GM18868 (cell line): Measurements from ENCODE around the gene HOXD4.

ENCODE experiments used
- ATAC-seq: cut with Tn5 transposase; IDR thresholded peaks from one replicate; pipeline ENCODE4 v1.9.1; 2021; ENCODE audit warnings: mild to moderate bottlenecking, moderate library complexity; ENCODE audit not compliant: unreplicated experiment

The HOXD4 gene

GRCh38 chr2:176126929-176127773 lies 24.2 kb upstream of the HOXD4 start:
- ATAC-seq: no peak

DNA sequence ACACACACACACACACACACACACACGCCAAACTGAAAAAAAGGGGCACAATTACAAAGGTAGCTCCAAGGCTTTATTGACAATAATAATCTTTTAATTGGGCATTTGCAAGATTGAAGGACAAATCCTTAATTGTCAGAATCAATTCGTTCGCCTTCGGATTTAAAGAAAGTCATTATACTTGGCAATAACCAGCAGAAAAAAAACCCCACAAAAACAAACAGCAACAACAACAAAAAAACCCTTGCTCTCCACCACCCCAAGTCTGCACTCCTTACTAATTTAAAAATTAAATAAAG lies 23.6 kb upstream of the HOXD4 start:
- no peak for ATAC-seq

DNA sequence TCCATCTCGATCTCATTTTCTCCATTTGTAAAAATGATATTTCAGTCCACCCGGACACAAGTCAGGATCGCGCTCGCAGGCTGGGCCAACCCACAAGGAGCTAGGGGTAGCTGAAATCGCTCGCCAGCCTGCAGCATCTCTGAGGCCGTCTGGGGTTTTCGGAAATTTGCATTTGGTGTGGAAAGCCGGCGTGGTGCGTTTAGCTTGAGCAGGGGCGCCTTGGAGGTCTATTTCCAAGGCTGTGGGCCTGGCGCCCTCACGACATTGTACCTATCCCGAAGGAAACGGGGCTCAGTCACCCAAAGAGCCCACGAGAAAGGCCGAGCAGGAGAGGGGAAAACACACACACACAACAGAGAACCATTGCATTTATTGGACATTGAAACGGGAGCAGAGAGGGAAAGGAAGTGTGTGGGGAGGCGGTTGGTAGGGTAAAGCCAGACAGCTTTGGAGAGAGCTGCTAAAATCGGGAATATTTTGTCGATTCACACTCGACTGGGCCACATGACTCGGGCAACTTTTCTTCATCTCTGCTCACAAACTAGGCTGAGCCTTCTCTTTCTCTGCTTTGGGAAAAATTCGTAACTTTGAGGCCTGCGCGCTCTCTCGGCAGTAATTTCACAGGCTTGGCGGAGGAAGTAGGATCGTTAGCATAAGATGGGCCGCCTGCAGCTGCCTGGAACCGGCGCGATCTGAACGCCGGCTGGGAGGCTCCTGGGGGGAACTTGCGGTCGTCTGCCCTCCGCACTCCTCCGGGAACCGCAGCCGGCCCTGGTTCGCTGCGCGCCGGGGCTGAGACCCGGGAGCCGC lies 23.0 kb upstream of the HOXD4 start:
- ATAC-seq: no peak

DNA sequence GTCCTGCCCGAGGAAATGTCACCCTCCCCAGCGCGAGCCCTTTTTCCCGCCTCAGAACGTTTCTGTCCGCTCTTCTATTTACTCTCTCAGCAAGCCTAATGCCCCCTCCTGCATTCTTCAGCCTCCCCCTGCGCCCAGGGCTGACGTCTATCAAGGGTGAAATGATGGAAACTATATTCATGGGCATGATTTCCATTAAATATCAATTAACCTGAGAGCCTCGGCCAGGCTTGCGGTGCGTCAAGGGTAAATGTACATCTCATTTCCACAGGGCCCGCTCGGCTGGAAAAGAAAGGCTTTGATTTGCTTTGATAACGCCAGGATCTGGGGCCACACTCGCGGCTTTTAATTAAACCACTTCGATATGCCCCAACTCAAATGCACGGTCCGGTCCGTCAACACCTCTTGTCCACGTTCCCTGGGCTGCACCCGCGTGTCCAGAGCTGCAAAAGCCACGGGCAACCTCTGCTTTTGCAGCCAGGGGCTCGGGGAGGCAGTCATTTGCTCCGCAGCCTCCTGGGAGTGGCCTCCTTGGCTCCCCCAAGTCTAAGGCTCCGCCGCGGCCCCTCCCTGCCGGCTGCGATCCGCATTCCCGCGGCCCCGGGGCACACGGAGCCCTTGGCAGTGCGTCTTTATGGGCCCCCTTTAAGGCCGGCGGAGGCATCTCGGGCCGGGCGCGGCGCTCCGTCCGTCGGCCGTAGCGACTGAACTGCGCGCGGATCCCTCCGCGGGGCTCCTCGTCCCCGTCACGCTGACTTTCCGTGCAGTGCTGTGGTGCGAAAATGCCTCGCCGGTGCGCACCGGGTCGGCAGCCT lies 22.2 kb upstream of the HOXD4 start, which contains the start of gene HOXD8:
TSS of gene HOXD8 (plus strand) at position 724 of the 815 bp plus-strand sequence. CDS start 662 bp downstream, outside the sequence.
- ATAC-seq: no peak

DNA sequence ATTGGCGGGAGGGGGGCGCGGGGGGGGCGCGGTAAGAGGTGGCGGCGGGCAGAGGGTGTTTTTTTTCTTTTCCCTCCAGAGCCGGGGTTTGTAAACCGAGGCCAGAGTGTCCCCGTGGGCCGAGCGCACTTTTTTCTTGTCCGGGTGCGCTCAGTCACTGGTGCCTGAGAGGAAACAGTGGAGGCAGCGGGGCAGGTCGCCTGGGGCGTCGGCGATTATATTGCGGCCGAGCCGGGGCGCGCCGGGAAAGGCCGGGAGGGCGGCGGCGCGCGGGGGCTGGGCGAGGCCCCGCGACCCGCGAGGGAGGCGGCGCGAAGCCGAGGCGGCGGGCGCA lies 21.6 kb upstream of the HOXD4 start:
- ATAC-seq: no peak

DNA sequence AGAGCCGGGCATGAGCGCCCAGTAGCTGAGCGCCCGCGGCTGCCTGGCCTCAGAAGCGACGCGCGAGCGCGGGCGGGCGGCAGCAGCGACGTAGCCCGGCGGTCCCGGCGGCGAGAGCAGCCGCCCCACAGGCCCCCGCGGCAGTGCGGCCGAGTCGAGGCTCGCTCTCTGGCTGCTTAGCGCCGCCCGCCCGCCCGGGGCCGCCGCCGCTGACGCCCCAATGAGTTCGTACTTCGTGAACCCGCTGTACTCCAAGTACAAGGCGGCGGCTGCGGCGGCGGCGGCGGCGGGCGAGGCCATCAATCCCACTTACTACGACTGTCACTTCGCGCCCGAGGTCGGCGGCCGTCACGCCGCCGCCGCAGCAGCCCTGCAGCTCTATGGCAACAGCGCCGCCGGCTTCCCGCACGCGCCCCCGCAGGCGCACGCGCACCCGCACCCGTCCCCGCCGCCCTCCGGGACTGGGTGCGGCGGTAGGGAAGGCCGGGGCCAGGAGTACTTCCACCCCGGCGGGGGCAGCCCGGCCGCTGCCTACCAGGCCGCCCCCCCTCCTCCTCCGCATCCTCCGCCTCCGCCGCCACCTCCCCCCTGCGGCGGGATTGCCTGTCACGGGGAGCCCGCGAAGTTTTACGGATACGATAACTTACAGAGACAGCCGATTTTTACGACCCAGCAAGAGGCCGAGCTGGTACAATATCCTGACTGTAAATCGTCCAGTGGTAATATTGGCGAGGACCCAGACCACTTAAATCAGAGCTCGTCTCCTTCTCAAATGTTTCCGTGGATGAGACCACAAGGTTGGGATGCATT lies 21.0 kb upstream of the HOXD4 start:
- no peak for ATAC-seq

DNA sequence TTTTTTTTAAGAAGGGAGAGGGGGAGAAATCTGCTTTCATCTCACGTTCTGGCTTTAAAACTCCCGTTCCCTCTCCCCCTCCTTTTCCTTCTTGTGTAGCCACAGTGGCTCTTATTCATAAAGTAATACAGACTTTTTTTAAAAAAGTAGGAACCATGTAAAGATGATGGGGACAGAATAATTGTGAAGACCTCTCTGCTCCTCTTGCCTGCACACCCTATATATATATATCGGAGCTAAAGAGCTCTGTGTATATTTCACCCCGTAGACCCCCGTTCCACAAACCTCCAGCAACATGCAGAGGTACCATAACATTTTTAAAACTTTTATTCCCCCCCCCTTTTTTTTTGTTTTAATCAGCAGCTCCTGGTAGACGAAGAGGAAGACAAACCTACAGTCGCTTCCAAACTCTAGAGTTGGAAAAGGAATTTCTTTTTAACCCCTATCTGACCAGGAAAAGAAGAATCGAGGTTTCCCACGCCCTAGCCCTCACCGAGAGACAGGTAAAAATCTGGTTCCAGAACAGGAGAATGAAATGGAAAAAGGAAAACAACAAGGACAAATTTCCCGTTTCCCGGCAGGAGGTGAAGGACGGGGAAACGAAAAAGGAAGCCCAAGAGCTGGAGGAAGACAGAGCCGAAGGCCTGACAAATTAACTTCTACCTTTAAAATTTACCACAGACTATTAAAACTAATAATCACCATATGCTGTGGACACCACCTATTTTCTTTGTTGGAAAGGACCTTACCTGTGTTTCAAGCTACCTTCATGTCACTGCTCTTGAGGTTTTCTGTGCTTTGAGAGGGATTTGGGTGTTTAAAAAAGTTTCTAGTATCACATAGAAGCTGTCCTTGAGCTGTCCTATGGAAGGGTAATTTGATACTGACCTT lies 20.1 kb upstream of the HOXD4 start:
- ATAC-seq: no peak

- ATAC-seq: no peak
Observed at GRCh38 chr2:176131848-176132158, 19.5 kb upstream of the HOXD4 start.

DNA sequence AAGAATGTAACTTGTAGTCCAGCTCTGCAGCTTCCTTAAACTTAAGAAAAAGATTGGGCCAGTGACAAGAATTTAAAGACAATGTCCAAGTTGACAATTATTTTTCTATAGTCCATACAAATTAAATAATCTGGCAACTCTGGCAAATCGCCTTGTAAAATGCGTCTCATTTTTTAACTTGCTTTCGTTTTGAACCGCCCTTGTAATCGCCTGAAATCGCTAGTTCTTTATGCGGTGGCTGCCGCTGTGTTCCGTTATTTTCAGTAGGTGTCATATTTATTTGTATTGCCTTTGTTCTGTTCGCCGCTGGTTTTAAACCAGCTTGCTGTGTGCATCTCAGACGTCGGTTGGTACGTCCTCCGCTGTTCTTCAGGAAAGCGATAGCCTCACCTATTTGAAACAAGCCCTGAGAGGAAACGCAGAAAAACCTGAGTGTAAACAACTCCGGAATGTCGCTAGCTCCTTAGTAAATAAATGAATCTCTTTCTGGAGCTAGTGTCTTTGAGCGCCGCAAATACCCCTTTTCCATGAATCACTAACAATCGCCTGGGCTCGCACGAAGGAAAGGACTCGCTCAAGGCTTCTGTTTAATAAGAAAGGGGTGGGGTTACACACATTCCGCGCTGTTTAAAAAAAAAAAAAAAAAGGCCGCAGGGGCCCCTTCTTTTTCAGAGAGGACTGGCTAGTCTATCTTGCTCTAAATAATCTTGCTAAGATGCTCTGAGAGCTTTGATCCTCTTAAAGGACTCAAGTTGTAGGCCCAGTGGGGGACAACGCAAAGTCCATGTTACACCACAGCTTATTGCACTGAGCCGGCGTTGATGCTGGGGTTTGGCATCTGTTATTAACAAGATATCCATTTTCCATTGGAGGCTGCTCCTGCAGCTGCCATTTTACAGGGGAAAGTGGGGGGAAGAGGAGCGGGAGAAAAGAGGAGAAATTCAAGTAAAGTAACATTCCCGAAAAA lies 18.9 kb upstream of the HOXD4 start:
- ATAC-seq: no peak

DNA sequence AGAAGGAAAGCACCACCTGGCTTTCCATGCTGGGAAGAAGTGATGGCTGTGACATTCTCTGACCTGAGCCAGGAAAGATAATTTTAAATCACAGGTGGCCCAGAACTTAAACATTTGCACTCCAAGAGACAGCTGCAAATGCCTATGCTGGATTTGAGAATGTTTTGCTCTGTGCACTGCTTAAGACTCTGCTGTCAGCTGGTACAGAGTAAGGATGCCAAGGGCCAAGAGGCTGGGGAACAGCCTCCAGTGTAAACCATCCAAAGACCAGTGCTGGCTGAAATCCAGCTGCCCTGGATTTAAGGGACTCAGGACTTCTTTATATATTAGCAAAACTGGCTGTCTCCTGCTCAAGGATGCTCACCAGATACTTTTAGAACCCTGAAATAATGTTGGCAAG lies 18.0 kb upstream of the HOXD4 start:
- ATAC-seq: no peak

DNA sequence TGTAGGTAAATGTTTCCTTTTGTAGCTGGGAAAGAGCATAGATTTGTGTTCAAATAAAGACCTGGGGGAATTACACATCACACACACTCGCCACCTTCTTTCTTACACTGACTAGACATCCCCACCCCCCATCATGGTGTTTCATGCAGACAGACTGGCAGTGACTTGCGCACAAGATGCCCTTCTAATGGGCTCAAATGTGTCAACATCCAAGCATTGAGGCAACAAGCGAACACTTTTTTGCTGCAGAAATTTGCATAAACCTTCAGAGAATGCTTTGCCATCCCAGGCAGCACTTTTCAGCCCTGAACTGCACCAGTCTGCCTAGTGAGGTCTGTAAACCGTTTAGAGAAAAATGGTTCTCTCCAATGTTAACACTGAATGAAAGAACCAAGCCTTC lies 17.3 kb upstream of the HOXD4 start:
- no peak for ATAC-seq

GRCh38 chr2:176135035-176135440 lies 16.3 kb upstream of the HOXD4 start:
- no peak for ATAC-seq

- ATAC-seq: no peak
Observed at GRCh38 chr2:176136374-176137251, 14.7 kb upstream of the HOXD4 start.

DNA sequence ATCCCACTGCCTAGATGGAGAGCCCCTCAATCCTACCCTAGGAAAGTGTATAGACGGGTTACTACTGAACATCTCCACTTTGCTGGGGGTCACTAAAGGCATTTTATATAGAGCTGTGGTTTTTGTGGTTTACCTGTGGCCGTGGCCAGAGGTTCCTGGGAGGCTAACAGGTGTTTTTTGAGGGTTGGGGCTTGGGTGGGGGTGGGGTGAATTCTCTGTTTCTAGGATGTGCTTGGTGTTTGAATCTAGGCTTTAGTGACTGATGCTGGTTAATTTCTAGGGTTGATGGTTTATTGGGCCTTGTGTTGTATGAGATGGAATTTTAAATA lies 14.1 kb upstream of the HOXD4 start:
- ATAC-seq: no peak

DNA sequence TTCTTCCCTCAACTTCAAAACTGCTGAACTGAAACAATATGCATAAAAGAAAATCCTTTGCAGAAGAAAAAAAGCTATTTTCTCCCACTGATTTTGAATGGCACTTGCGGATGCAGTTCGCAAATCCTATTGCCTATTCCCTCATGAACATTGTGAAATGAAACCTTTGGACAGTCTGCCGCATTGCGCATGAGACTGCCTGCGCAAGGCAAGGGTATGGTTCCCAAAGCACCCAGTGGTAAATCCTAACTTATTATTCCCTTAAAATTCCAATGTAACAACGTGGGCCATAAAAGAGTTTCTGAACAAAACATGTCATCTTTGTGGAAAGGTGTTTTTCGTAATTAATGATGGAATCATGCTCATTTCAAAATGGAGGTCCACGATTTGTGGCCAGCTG lies 13.4 kb upstream of the HOXD4 start:
- ATAC-seq: no peak

GRCh38 chr2:176138526-176138922 lies 12.8 kb upstream of the HOXD4 start:
- ATAC-seq: no peak

DNA sequence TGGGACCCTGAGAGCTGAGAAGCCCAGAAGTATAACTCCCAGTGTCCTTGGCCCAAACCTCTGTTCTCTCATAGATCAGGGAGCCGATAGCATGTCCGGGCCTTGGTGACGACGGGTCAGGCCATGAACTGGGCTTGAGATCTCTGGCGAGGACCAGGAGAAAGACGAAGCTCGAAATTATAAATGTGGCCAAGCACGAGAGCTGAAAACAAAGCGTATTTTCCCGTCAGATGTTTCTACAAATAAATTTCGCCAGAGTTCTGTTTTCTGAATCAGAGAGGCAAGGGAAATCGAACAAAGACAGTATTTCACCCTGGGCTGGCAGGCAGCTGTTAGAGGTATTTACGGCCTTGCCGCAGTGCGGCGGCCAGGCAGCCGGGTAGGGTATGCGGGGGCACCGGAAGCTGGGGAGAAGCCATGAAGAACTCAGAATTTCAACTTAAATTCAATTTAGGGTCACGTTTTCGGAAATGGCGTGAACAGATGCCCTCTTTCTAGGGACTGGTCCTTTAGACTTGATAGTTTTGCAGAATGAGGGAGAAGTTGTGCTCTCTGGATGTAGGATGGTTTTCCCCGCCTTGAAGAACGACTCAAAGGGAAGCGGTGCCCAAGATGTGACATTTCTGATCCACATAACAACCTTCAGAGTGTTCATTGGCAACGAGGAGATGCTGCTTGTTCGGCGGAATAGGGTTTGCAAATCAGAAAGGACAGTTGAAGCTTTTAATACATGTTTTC lies 12.3 kb upstream of the HOXD4 start:
- no peak for ATAC-seq
